Endothelial cell of umbilical vein (primary cell): ENCODE measurements around the gene SFI1. TPM values are rescaled to one million over a fixed set of nuclear protein-coding genes. Genes with fewer than 3 reads are reported as not detected.
"Not testable (repeated sequence)": the region's sequence is repeated elsewhere in the genome, so short reads cannot be mapped to it uniquely, and the experiment has no call there.

ENCODE experiments used
- BruUV-seq: library from RNA; stranded (reverse); fragments of 400-500 nt; replicated peaks from 2 replicates; lab custom pipeline; 2021; lab: Mats Ljungman, UMichigan
- CTCF ChIA-PET: fragments of 300-600, 350-600 bp; sonication (Branson Sonifier 250); formaldehyde crosslinking; loops from one replicate; lab custom pipeline; 2021; ENCODE audit warnings: antibody characterized with exemption, inconsistent platforms; lab: Charles Lee
- POLR2A ChIA-PET: fragments of 300-600, 350-600 bp; sonication (Branson Sonifier 250); formaldehyde crosslinking; loops from one replicate; lab custom pipeline; 2021; ENCODE audit warnings: antibody characterized with exemption, inconsistent platforms; lab: Charles Lee
- DNase-seq: peaks from one replicate; pipeline ENCODE4 v3.0.0-alpha.2; 2011; ENCODE audit warnings: low read depth, low spot score
- FAIRE-seq: peaks from 2 replicates; lab custom pipeline; 2011; peaks lifted over from hg19 to GRCh38; lab: Jason Lieb, UNC
- H2AFZ ChIP-seq: 2 replicates; pipeline ENCODE4 v1.6.0; 2012; ENCODE audit warnings: low read depth, low read length, control low read depth, inconsistent platforms
- H3K27ac ChIP-seq: 2 replicates; pipeline ENCODE4 v1.5.1; 2011; ENCODE audit warnings: low read depth, mild to moderate bottlenecking, control low read depth, low read length, moderate library complexity; ENCODE audit not compliant: insufficient read depth
- H3K27me3 ChIP-seq, 2 experiments: 2 replicates each; pipeline versions ENCODE4 v1.6.0 to v1.6.1; 2011; ENCODE audit warnings: low read length in 2 of 2, mixed read lengths in 1 of 2; ENCODE audit not compliant: control insufficient read depth in 2 of 2, insufficient read depth in 2 of 2
- H3K36me3 ChIP-seq, 2 experiments: 2 replicates in 1 of 2; 3 replicates in 1 of 2; pipeline ENCODE4 v1.5.1; 2011; ENCODE audit warnings: low read length in 2 of 2, mild to moderate bottlenecking in 1 of 2, moderate library complexity in 1 of 2; ENCODE audit not compliant: control insufficient read depth in 2 of 2, insufficient read depth in 2 of 2; ENCODE audit errors: extremely low read depth in 1 of 2
- H3K4me1 ChIP-seq: 3 replicates; pipeline ENCODE4 v1.5.1; 2011; ENCODE audit warnings: mild to moderate bottlenecking, low read length; ENCODE audit not compliant: control insufficient read depth, insufficient read depth; ENCODE audit errors: extremely low read depth
- H3K4me2 ChIP-seq: 2 replicates; pipeline ENCODE4 v1.6.1; 2011; ENCODE audit warnings: low read length, control low read depth, mixed read lengths; ENCODE audit not compliant: insufficient read depth
- H3K4me3 ChIP-seq, 3 experiments: fragments of 200-600 bp in 1 of 3; sonication (generic), shearing (Covaris generic) in 1 of 3; replicated peaks in 1 of 3; 2 replicates each; pipeline ENCODE4 v1.5.1; 2011 to 2016; ENCODE audit warnings: control low read depth in 3 of 3, low read length in 3 of 3, mild to moderate bottlenecking in 2 of 3, inconsistent platforms in 1 of 3, low read depth in 1 of 3, moderate library complexity in 1 of 3; ENCODE audit not compliant: insufficient read depth in 1 of 3
- H3K79me2 ChIP-seq: 2 replicates; pipeline ENCODE4 v1.6.0; 2012; ENCODE audit warnings: low read length, inconsistent platforms; ENCODE audit not compliant: control insufficient read depth, insufficient read depth
- H3K9ac ChIP-seq: replicated peaks from 2 replicates; pipeline ENCODE3; 2011; ENCODE audit warnings: low read length, control low read depth; ENCODE audit not compliant: insufficient read depth; ENCODE audit errors: extremely low read depth
- H3K9me1 ChIP-seq: replicated peaks from 3 replicates; pipeline ENCODE4 v1.6.0; 2011; ENCODE audit warnings: mild to moderate bottlenecking, low read length; ENCODE audit not compliant: control insufficient read depth, insufficient read depth; ENCODE audit errors: extremely low read depth
- H3K9me3 ChIP-seq: replicated peaks from 2 replicates; pipeline ENCODE4 v1.5.1; 2012; ENCODE audit warnings: low read length, inconsistent platforms; ENCODE audit not compliant: control insufficient read depth, insufficient read depth
- H4K20me1 ChIP-seq: replicated peaks from 2 replicates; pipeline ENCODE3; 2011; ENCODE audit warnings: mild to moderate bottlenecking, low read length; ENCODE audit not compliant: control insufficient read depth, insufficient read depth; ENCODE audit errors: extremely low read depth
- EZH2 ChIP-seq: IDR thresholded peaks from 2 replicates; pipeline ENCODE4 v1.6.1; 2012; ENCODE audit warnings: borderline replicate concordance, low read depth, mild to moderate bottlenecking, moderate library complexity, low read length, inconsistent platforms; ENCODE audit not compliant: severe bottlenecking
- FOS ChIP-seq: IDR thresholded peaks from 2 replicates; pipeline ENCODE4 v1.6.1; 2011; ENCODE audit warnings: mild to moderate bottlenecking, low read length, moderate library complexity, borderline replicate concordance; ENCODE audit not compliant: insufficient read depth
- GATA2 ChIP-seq: IDR thresholded peaks from 2 replicates; pipeline ENCODE4 v1.7.0; 2011; ENCODE audit warnings: low read depth, mild to moderate bottlenecking, moderate library complexity, mixed read lengths, low read length; ENCODE audit not compliant: insufficient read length, insufficient read depth
- MAX ChIP-seq: IDR thresholded peaks from 2 replicates; pipeline ENCODE4 v1.6.1; 2011; ENCODE audit not compliant: insufficient read depth, insufficient read length
- MYC ChIP-seq: IDR thresholded peaks from one replicate; pipeline ENCODE4 v1.6.1; 2011; ENCODE audit warnings: mild to moderate bottlenecking, low read depth, low read length
- POLR2A ChIP-seq: IDR thresholded peaks from 2 replicates; pipeline ENCODE4 v1.6.1; 2012; ENCODE audit warnings: low read depth, mild to moderate bottlenecking, control low read depth, low read length
- dilution Hi-C: fragments of 300-500 bp; cut with MboI; formaldehyde crosslinking; loops from one replicate; pipeline ENCODE4 v1.15.0; 2019; ENCODE audit warnings: low sequenced_read_pairs; ENCODE audit not compliant: extremely low pct_ligation_motif_present
- intact Hi-C: fragments of 100-400 bp; cut with micrococcal nuclease; formaldehyde crosslinking; loops from one replicate; pipeline ENCODE4 v1.10.0; 2022
- polyA plus RNA-seq, 4 experiments: library from polyadenylated mRNA; depleted of rRNA in 3 of 4; stranded (reverse) in 3 of 4; unstranded in 1 of 4; fragments of >200 nt; gene quantifications; 2 replicates each; pipeline versions ENCODE4 v1.2.1 to v1.2.3, GENCODE V29; 2011 to 2012; ENCODE audit warnings: missing spikeins in 1 of 4
- total RNA-seq: library from RNA; stranded (reverse); gene quantifications from 2 replicates; pipeline ENCODE4 v1.2.3, GENCODE V29; 2021

SFI1 gene
- total and polyA plus RNA-seq, 2 donors (not counting 3 experiments of a cell fraction or from before 2014, with no cell fraction given): 12.5 to 46.4 TPM

DNA sequence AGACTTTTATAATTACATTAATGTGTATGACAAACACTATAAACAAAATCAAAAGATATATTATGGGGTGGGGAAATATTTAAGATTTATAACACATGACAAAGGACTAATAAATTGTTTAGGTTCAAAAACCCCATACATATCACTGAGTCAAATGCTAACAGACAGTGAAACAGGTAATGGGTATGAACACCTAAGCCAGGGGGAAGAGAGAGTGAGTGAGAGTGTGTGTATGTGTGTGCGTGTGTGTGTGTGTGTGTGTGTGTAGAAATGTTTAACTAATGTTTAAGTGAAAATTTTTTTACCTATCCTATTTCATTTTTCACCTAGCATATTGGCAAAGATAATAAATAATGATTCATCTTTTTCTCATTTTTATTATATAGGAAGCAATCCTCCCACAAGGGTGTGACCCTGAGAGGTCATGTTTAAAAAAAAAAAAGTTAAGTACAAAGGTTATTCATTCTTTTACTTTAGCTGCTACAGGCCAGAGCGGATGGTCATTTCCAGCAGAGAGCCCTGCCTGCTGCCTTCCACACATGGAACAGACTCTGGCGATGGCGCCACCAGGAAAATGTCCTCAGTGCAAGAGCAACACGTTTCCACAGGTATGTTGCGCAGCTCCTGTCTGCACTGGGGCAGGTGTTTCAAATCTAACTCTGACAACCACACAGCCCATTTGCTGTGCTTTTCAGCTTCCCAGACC, 92.8 kb downstream of the SFI1 start:
- peaks cover 0 to 6% of the 10 kb centered on the region in 2 experiments for H3K36me3 ChIP-seq

DNA sequence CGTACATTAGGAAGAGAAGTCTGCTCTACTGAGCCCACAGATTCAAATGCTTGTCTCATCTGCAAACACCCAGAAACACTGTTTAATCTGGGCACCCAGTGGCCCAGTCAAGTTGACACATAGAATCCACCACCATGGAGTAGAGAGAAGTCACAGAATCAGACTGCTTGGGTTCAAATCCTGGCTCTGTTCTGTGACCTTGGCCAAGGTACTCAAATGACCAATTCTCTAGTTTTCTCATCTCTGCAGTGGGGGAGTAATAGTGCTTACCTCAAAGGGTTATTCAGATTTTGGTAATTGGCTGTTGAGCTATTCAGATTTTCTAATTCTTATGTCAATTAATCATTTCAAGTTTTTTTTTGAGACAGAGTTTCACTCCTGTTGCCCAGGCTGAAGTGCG, 93.8 kb downstream of the SFI1 start:
- H3K4me3 ChIP-seq, H3K27me3 ChIP-seq, H4K20me1 ChIP-seq, H3K27ac ChIP-seq, H2AFZ ChIP-seq, POLR2A ChIA-PET, H3K9me3 ChIP-seq, intact Hi-C loops, H3K9me1 ChIP-seq, CTCF ChIA-PET, H3K36me3 ChIP-seq, H3K4me1 ChIP-seq, H3K79me2 ChIP-seq, BruUV-seq, H3K4me2 ChIP-seq, H3K9ac ChIP-seq, DNase-seq, dilution Hi-C loops: not testable (repeated sequence)
- FAIRE-seq: peak; percentile 12

More for the DNA sequence above, 92.8 kb downstream of the SFI1 start:
- H3K4me2 ChIP-seq: no peak overlapping the region
- no peaks in the 10 kb centered on the region for H4K20me1 ChIP-seq
- ChIA-PET POLR2A (no interaction called here), CTCF (interaction anchor here (0.5 kb wide), 1 partner anchor 44 kb away, joined by 3 read pairs; no protein-coding TSS in a partner anchor)
- dilution Hi-C loops (no loop called here), intact Hi-C loops (no loop called here)
- H3K27ac ChIP-seq: no peak overlapping the region
- no TSS peak for BruUV-seq
- TF ChIP-seq POLR2A (no peak), MAX (no peak), GATA2 (no peak), EZH2 (no peak), FOS (no peak), MYC (no peak)
- no peak overlapping the region for H3K4me3 ChIP-seq
- H3K79me2 ChIP-seq: no peaks in the 10 kb centered on the region
- FAIRE-seq (no peak), DNase-seq (no peak)
- H3K4me1 ChIP-seq: peaks cover 15% of the 10 kb centered on the region
- H2AFZ ChIP-seq: no peak overlapping the region
- H3K9ac ChIP-seq: no peak overlapping the region
- no peaks in the 10 kb centered on the region for H3K27me3 ChIP-seq
- H3K9me1 ChIP-seq: no peaks in the 10 kb centered on the region
- H3K9me3 ChIP-seq: no peaks in the 10 kb centered on the region
